Peyer's patch (tissue), 4 donors: ENCODE results near the gene PARD6A.

Experiments
- POLR2A ChIP-seq, 2 donors: fragments of 450-650 bp; IDR thresholded peaks; one replicate each; pipeline ENCODE4 v1.5.1; 2017; ENCODE audit warnings: antibody characterized with exemption in 2 of 2, mild to moderate bottlenecking in 2 of 2, moderate library complexity in 2 of 2
- TF ChIP-seq, protein P1 (sequence below), 6 experiments: fragments of 450-650 bp in 4 of 6; fragments of 200-600 bp in 2 of 6; sonication (generic) in 1 of 6; IDR thresholded peaks; one replicate each; pipeline ENCODE4 v1.5.1; 2017 to 2019; ENCODE audit warnings: antibody characterized with exemption in 6 of 6, mild to moderate bottlenecking in 3 of 6, moderate library complexity in 1 of 6

GRCh38 chr16:67657751-67658518 lies 2.8 kb upstream of the PARD6A start:
- TF ChIP-seq, protein P1, sequence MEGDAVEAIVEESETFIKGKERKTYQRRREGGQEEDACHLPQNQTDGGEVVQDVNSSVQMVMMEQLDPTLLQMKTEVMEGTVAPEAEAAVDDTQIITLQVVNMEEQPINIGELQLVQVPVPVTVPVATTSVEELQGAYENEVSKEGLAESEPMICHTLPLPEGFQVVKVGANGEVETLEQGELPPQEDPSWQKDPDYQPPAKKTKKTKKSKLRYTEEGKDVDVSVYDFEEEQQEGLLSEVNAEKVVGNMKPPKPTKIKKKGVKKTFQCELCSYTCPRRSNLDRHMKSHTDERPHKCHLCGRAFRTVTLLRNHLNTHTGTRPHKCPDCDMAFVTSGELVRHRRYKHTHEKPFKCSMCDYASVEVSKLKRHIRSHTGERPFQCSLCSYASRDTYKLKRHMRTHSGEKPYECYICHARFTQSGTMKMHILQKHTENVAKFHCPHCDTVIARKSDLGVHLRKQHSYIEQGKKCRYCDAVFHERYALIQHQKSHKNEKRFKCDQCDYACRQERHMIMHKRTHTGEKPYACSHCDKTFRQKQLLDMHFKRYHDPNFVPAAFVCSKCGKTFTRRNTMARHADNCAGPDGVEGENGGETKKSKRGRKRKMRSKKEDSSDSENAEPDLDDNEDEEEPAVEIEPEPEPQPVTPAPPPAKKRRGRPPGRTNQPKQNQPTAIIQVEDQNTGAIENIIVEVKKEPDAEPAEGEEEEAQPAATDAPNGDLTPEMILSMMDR (IDR thresholded peaks at IDR 0.05): no peak
- TF ChIP-seq POLR2A (IDR thresholded peaks at IDR 0.05): no peak
